ENCODE data around the gene SPECC1.

SPECC1 gene

GRCh38 chr17:20171741-20172365, 162.7 kb downstream of the SPECC1 start:
- Histone ChIP-seq H3K27ac (ENCODE audit: low read depth in 2 of 2, low read length in 2 of 2) (no peak overlapping the region), H3K9ac (ENCODE audit: low read depth in 1 of 2, low read length in 2 of 2) (no peak overlapping the region), H3K4me1 (ENCODE audit: control insufficient read depth in 2 of 2, insufficient read depth in 2 of 2, low read length in 2 of 2) (peaks cover 0 to 3% of the 10 kb centered on the region in 2 donors), H3K36me3 (ENCODE audit: control insufficient read depth in 2 of 2, insufficient read depth in 2 of 2, low read length in 2 of 2) (no peaks in the 10 kb centered on the region), H3K27me3 (ENCODE audit: control insufficient read depth in 2 of 2, insufficient read depth in 2 of 2, low read length in 2 of 2) (no peaks in the 10 kb centered on the region), H3K9me3 (ENCODE audit: control insufficient read depth in 2 of 2, low read length in 2 of 2) (no peaks in the 10 kb centered on the region), H3K4me3 (ENCODE audit: low read length in 2 of 2) (no peak overlapping the region)

- H3K4me1 ChIP-seq (ENCODE audit: control insufficient read depth in 2 of 2, insufficient read depth in 2 of 2, low read length in 2 of 2), result peaks cover 0 to 3% of the 10 kb centered on the region in 2 donors
- no peak overlapping the region for H3K27ac ChIP-seq (ENCODE audit: low read depth in 2 of 2, low read length in 2 of 2)
Observed at GRCh38 chr17:20172376-20172775, 163.2 kb downstream of the SPECC1 start.

GRCh38 chr17:20173091-20173490, 163.9 kb downstream of the SPECC1 start:
- H3K9me3 ChIP-seq (ENCODE audit: control insufficient read depth in 2 of 2, low read length in 2 of 2), result no peaks in the 10 kb centered on the region
- no peak overlapping the region for H3K27ac ChIP-seq (ENCODE audit: low read depth in 2 of 2, low read length in 2 of 2)
- H3K4me1 ChIP-seq (ENCODE audit: control insufficient read depth in 2 of 2, insufficient read depth in 2 of 2, low read length in 2 of 2), result peaks cover 0 to 3% of the 10 kb centered on the region in 2 donors
- no peak overlapping the region for H3K9ac ChIP-seq (ENCODE audit: low read depth in 1 of 2, low read length in 2 of 2)
- no peaks in the 10 kb centered on the region for H3K27me3 ChIP-seq (ENCODE audit: control insufficient read depth in 2 of 2, insufficient read depth in 2 of 2, low read length in 2 of 2)
- no peak overlapping the region for H3K4me3 ChIP-seq (ENCODE audit: low read length in 2 of 2)
- no peaks in the 10 kb centered on the region for H3K36me3 ChIP-seq (ENCODE audit: control insufficient read depth in 2 of 2, insufficient read depth in 2 of 2, low read length in 2 of 2)

More at GRCh38 chr17:20172376-20172775, 163.2 kb downstream of the SPECC1 start:
- no peaks in the 10 kb centered on the region for H3K36me3 ChIP-seq (ENCODE audit: control insufficient read depth in 2 of 2, insufficient read depth in 2 of 2, low read length in 2 of 2)
- no peak overlapping the region for H3K4me3 ChIP-seq (ENCODE audit: low read length in 2 of 2)
- no peak overlapping the region for H3K9ac ChIP-seq (ENCODE audit: low read depth in 1 of 2, low read length in 2 of 2)
- H3K27me3 ChIP-seq (ENCODE audit: control insufficient read depth in 2 of 2, insufficient read depth in 2 of 2, low read length in 2 of 2), result no peaks in the 10 kb centered on the region
- no peaks in the 10 kb centered on the region for H3K9me3 ChIP-seq (ENCODE audit: control insufficient read depth in 2 of 2, low read length in 2 of 2)

- H3K9me3 ChIP-seq (ENCODE audit: control insufficient read depth in 2 of 2, low read length in 2 of 2), result no peaks in the 10 kb centered on the region
- no peaks in the 10 kb centered on the region for H3K36me3 ChIP-seq (ENCODE audit: control insufficient read depth in 2 of 2, insufficient read depth in 2 of 2, low read length in 2 of 2)
- H3K9ac ChIP-seq (ENCODE audit: low read depth in 1 of 2, low read length in 2 of 2), result no peak overlapping the region
- H3K27ac ChIP-seq (ENCODE audit: low read depth in 2 of 2, low read length in 2 of 2), result no peak overlapping the region
- H3K27me3 ChIP-seq (ENCODE audit: control insufficient read depth in 2 of 2, insufficient read depth in 2 of 2, low read length in 2 of 2), result no peaks in the 10 kb centered on the region
- peaks cover 0 to 3% of the 10 kb centered on the region in 2 donors for H3K4me1 ChIP-seq (ENCODE audit: control insufficient read depth in 2 of 2, insufficient read depth in 2 of 2, low read length in 2 of 2)
- H3K4me3 ChIP-seq (ENCODE audit: low read length in 2 of 2), result no peak overlapping the region
Observed at GRCh38 chr17:20174588-20175265, 165.6 kb downstream of the SPECC1 start.

- Histone ChIP-seq H3K27me3 (ENCODE audit: control insufficient read depth in 2 of 2, insufficient read depth in 2 of 2, low read length in 2 of 2) (no peaks in the 10 kb centered on the region), H3K27ac (ENCODE audit: low read depth in 2 of 2, low read length in 2 of 2) (no peak overlapping the region), H3K36me3 (ENCODE audit: control insufficient read depth in 2 of 2, insufficient read depth in 2 of 2, low read length in 2 of 2) (no peaks in the 10 kb centered on the region), H3K9me3 (ENCODE audit: control insufficient read depth in 2 of 2, low read length in 2 of 2) (no peaks in the 10 kb centered on the region), H3K9ac (ENCODE audit: low read depth in 1 of 2, low read length in 2 of 2) (no peak overlapping the region), H3K4me1 (ENCODE audit: control insufficient read depth in 2 of 2, insufficient read depth in 2 of 2, low read length in 2 of 2) (no peaks in the 10 kb centered on the region), H3K4me3 (ENCODE audit: low read length in 2 of 2) (no peak overlapping the region)
Observed at GRCh38 chr17:20179041-20179440, 169.9 kb downstream of the SPECC1 start.

GRCh38 chr17:20180661-20181060, 171.5 kb downstream of the SPECC1 start:
- Histone ChIP-seq H3K27ac (ENCODE audit: low read depth in 2 of 2, low read length in 2 of 2) (no peak overlapping the region), H3K9ac (ENCODE audit: low read depth in 1 of 2, low read length in 2 of 2) (no peak overlapping the region), H3K4me3 (ENCODE audit: low read length in 2 of 2) (no peak overlapping the region), H3K36me3 (ENCODE audit: control insufficient read depth in 2 of 2, insufficient read depth in 2 of 2, low read length in 2 of 2) (no peaks in the 10 kb centered on the region), H3K4me1 (ENCODE audit: control insufficient read depth in 2 of 2, insufficient read depth in 2 of 2, low read length in 2 of 2) (no peaks in the 10 kb centered on the region), H3K27me3 (ENCODE audit: control insufficient read depth in 2 of 2, insufficient read depth in 2 of 2, low read length in 2 of 2) (no peaks in the 10 kb centered on the region), H3K9me3 (ENCODE audit: control insufficient read depth in 2 of 2, low read length in 2 of 2) (no peaks in the 10 kb centered on the region)

GRCh38 chr17:20184181-20184580, 175.0 kb downstream of the SPECC1 start:
- no peak overlapping the region for H3K27ac ChIP-seq (ENCODE audit: low read depth in 2 of 2, low read length in 2 of 2)
- H3K4me1 ChIP-seq (ENCODE audit: control insufficient read depth in 2 of 2, insufficient read depth in 2 of 2, low read length in 2 of 2), result peaks cover 5 to 7% of the 10 kb centered on the region in 2 donors
- no peaks in the 10 kb centered on the region for H3K27me3 ChIP-seq (ENCODE audit: control insufficient read depth in 2 of 2, insufficient read depth in 2 of 2, low read length in 2 of 2)
- H3K36me3 ChIP-seq (ENCODE audit: control insufficient read depth in 2 of 2, insufficient read depth in 2 of 2, low read length in 2 of 2), result no peaks in the 10 kb centered on the region
- no peak overlapping the region for H3K9ac ChIP-seq (ENCODE audit: low read depth in 1 of 2, low read length in 2 of 2)
- H3K9me3 ChIP-seq (ENCODE audit: control insufficient read depth in 2 of 2, low read length in 2 of 2), result no peaks in the 10 kb centered on the region
- H3K4me3 ChIP-seq (ENCODE audit: low read length in 2 of 2), result no peak overlapping the region

- Histone ChIP-seq H3K4me3 (ENCODE audit: low read length in 2 of 2) (no peak overlapping the region), H3K27ac (ENCODE audit: low read depth in 2 of 2, low read length in 2 of 2) (no peak overlapping the region), H3K9ac (ENCODE audit: low read depth in 1 of 2, low read length in 2 of 2) (no peak overlapping the region), H3K4me1 (ENCODE audit: control insufficient read depth in 2 of 2, insufficient read depth in 2 of 2, low read length in 2 of 2) (peaks cover 10 to 14% of the 10 kb centered on the region in 2 donors), H3K9me3 (ENCODE audit: control insufficient read depth in 2 of 2, low read length in 2 of 2) (no peaks in the 10 kb centered on the region), H3K36me3 (ENCODE audit: control insufficient read depth in 2 of 2, insufficient read depth in 2 of 2, low read length in 2 of 2) (no peaks in the 10 kb centered on the region), H3K27me3 (ENCODE audit: control insufficient read depth in 2 of 2, insufficient read depth in 2 of 2, low read length in 2 of 2) (no peaks in the 10 kb centered on the region)
Observed at GRCh38 chr17:20184977-20185619, 175.9 kb downstream of the SPECC1 start.

- Histone ChIP-seq H3K36me3 (ENCODE audit: control insufficient read depth in 2 of 2, insufficient read depth in 2 of 2, low read length in 2 of 2) (no peaks in the 10 kb centered on the region), H3K9ac (ENCODE audit: low read depth in 1 of 2, low read length in 2 of 2) (no peak overlapping the region), H3K4me1 (ENCODE audit: control insufficient read depth in 2 of 2, insufficient read depth in 2 of 2, low read length in 2 of 2) (peaks cover 10 to 27% of the 10 kb centered on the region in 2 donors), H3K4me3 (ENCODE audit: low read length in 2 of 2) (no peak overlapping the region), H3K27ac (ENCODE audit: low read depth in 2 of 2, low read length in 2 of 2) (no peak overlapping the region), H3K27me3 (ENCODE audit: control insufficient read depth in 2 of 2, insufficient read depth in 2 of 2, low read length in 2 of 2) (no peaks in the 10 kb centered on the region), H3K9me3 (ENCODE audit: control insufficient read depth in 2 of 2, low read length in 2 of 2) (no peaks in the 10 kb centered on the region)
Observed at GRCh38 chr17:20187049-20187448, 177.9 kb downstream of the SPECC1 start.

- Histone ChIP-seq H3K36me3 (ENCODE audit: control insufficient read depth in 2 of 2, insufficient read depth in 2 of 2, low read length in 2 of 2) (no peaks in the 10 kb centered on the region), H3K4me1 (ENCODE audit: control insufficient read depth in 2 of 2, insufficient read depth in 2 of 2, low read length in 2 of 2) (peaks cover 10 to 38% of the 10 kb centered on the region in 2 donors), H3K9ac (ENCODE audit: low read depth in 1 of 2, low read length in 2 of 2) (peak overlapping the region in 1 of 2 donors; percentile 63), H3K27ac (ENCODE audit: low read depth in 2 of 2, low read length in 2 of 2) (peak overlapping the region; percentile 82 to 86), H3K9me3 (ENCODE audit: control insufficient read depth in 2 of 2, low read length in 2 of 2) (no peaks in the 10 kb centered on the region), H3K4me3 (ENCODE audit: low read length in 2 of 2) (peak overlapping the region in 1 of 2 donors; percentile 35), H3K27me3 (ENCODE audit: control insufficient read depth in 2 of 2, insufficient read depth in 2 of 2, low read length in 2 of 2) (no peaks in the 10 kb centered on the region)
Observed at GRCh38 chr17:20189302-20189701, 180.1 kb downstream of the SPECC1 start.

Data from mucosa of rectum (tissue), 2 donors.